Globus pallidus (tissue), 1 donor: ENCODE data around the gene ADCY3.

Source experiments
- DNase-seq: peaks from one replicate; pipeline ENCODE4 v3.0.0-alpha.2; 2015; ENCODE audit warnings: low spot score

The ADCY3 gene

GRCh38 chr2:24830351-24830750 is 89.7 kb downstream of the ADCY3 start:
- no peak for DNase-seq

- no peak for DNase-seq
These were observed 91.6 kb downstream of the ADCY3 start for GRCh38 chr2:24828238-24828996.

DNA sequence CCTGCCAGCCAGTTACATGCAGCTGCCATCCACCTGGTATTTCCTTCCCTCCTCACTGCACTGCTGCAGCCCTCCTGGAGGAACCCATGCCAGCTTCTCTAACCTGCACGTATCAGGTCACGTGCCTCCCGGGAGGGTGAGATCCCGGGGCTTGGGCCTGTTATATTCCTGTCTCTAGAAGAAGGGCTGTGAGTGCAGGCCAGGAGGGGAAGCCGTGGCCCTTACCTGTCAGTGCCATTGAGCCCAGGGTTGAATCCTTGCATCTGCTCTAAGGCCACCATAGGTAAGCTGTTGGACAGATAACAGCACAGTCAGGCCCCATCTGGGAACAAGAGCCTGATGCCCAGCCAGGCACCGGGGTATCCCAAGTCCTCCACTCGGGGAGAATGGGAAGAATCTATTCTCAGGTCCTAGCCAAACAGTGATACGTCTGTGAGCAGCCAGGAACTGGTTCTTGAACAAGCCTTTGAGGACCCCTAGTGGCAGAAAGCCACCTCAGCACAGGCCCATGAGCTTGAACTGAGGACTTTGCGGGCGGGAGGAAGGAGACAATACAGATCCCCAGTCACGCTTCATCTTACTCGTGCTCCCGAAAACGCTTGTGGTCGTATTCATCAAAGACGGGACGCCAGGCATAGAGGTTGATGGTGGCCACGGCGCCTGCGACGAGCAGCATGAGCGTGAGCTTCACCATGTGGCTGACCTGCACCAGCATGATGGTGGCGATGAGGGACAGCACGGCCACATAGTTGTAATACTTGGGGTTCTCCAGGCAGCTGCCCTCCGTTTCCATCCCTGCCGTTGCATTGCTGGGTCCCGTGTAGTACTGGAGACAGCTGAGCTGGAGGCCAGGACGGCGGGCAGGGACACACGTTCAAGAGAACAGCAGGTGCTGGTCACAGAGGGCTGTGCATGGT is 92.5 kb downstream of the ADCY3 start:
- DNase-seq: peak; percentile 92

DNA sequence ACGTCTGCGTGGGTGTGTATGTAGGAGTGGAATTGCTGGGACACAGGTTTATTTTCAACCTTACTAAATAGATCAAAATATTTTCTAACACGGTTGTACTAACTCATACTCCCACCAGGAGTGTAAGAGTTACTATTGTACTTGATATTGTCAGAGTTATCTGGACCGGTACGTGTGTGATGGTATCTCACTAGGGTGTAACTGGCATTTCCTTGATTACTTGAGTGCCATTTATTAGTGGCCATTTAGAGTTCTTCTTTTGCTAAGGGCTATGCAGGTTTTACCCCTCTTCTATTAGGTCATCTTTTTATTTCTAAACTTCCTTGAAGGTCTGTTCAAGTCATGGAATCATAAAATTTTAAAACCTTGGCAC is 93.3 kb downstream of the ADCY3 start:
- DNase-seq: no peak

DNA sequence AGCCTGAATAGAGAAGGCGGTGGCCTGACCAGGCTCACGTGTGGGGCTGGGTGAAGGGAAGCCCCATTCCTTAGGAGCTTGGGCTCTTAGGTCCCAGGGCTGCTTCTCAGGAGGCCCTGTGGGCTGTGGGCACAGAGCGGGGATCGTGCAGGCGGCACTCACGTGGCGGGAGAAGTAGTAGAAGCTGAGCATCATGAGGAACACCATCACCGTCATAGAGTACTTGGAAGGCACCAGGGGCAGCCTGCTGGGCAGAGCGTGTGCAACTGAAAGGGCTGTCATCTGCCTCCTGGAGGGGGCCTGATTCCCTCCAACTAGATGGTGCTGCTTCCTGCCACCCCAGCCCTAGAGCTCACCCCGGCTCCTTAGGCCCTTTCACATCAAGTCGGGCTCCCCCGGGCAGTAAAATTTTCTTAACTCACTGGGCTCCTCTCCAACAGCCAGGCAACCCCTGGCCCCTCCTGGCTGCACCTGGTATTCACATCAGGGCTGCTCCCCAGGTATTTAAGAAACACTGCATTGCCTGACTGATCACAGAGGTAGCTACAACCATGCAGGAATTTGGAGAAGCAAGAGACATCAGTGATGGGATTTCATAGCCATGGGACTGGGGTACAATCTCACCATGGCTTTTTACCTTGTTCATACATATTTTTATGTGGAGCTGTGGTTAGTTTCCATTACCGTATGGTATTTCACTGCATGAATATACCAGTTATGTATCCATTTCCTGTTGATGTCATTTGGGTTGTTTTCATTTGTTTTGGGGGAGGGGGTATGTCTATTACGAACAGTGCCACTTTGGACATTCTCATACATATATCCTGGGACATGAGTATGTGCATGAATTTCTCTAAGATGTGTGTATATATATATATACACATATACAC is 93.9 kb downstream of the ADCY3 start:
- no peak for DNase-seq

- DNase-seq: no peak
These were observed 94.8 kb downstream of the ADCY3 start for GRCh38 chr2:24824966-24825882.

- DNase-seq: no peak
These were observed 95.9 kb downstream of the ADCY3 start for GRCh38 chr2:24824071-24824588.

DNA sequence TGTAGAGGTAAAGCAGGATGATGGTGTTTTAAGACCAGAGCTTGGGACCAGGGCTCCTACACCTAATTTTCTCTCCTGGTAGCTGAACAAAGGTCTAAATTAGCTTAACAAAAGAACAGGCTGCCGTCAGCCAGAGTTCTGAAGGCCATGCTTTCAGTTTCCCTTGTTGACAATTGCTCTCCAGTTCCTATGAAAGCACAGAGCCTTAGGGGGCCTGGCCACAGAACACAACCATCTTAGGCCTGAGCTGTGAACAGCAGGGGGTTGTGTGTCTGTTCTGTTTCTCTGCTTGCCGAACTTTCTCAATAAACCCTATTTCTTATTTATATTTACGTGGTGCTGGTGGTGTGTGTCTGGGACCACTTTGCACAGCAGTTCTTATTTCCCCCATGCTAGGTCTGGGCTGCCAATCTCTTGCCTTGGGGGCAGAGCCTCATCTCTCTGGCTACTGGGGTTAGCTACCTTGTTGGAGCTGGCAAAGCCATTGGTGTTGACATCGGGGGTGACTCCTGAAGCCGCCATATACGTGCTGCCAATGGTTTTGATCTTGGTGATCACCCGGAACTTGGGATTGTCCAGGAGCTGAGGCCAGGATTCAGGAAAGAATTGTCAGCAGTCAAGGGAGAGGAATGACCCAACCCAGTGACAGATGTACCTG is 97.9 kb downstream of the ADCY3 start:
- no peak for DNase-seq

DNA sequence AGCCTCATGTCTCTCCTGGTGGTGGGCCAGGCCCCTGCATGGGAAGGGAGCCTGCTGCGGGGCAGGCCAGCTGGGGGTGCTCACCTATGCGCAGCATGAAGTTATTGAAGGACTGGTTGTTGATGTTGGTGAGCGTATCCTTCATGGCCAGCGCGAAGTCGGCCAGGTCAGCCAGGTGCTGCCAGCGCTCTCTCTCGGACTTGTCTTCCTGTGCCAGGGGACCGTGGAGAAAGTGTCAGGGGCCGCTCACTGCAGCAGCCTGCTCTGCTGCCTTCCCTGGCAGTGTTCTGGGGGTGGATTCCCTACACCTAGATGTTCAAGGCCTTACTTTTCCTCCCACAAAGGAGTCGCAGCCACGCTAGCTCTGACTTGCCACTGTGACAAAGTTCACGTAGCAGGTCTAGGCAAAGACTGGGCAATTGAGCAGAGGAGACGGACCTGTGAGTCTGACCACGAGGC is 98.6 kb downstream of the ADCY3 start:
- no peak for DNase-seq

- no peak for DNase-seq
These were observed 99.2 kb downstream of the ADCY3 start for GRCh38 chr2:24820598-24821432.

DNA sequence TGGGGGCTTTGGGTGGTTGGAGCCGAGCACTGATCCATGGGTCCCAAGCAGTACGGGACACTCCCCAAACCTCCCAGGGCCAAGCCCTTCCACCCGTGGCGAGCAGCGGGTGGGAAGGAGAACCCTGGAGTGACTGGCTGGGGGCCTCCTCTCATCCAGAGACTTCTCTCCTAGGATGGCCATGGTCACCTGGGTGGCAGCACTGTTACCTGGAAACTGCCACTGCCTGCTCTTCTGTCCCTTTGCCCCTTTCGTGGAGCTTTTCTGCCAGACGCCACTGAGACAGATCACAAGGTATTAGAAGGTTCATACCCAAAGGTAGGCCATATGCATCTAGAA is 99.9 kb downstream of the ADCY3 start:
- DNase-seq: no peak

- no peak for DNase-seq
These were observed 100.4 kb downstream of the ADCY3 start for GRCh38 chr2:24819442-24820174.

- DNase-seq: no peak
These were observed 101.3 kb downstream of the ADCY3 start for GRCh38 chr2:24818721-24819167.

GRCh38 chr2:24816884-24817283 is 103.2 kb downstream of the ADCY3 start:
- no peak for DNase-seq

DNA sequence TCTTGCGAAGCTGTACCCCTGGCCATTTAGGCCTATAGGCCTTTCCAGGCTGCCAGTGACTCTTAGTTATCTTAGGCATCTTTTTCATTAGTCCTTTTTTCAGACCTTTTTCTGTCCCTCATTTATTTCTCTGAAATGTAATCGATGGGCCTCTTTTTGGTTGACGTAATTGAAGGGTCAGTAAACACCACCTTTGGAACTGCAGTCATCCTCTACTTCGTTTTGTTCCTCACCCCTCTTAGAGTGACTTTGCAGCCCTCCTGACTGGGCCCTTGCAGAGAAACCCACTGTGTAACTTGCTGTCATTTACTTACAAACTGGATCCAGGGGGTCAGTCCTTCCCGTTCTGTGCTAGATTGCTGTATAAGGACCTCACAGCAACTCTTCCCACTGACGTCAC is 103.6 kb downstream of the ADCY3 start:
- no peak for DNase-seq

- no peak for DNase-seq
These were observed 104.9 kb downstream of the ADCY3 start for GRCh38 chr2:24815171-24815570.

DNA sequence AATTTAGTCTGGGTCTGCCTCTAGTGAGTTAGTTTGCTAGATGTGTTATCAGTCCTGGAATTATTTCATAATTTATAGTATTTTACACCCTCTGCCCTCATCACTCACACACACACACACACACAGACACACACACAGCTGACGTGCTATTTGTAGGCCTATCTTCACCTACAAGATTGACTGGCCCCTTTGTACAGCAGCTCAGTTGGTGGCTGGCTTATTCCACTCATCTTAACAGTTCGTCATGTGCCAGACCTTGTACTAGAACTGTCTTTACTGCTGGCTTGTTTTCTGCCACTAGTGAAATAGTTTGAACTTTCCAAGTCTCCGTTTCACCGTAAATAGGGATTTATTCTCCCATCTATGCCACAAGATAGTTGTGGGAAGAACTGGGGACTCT is 105.5 kb downstream of the ADCY3 start:
- no peak for DNase-seq

DNA sequence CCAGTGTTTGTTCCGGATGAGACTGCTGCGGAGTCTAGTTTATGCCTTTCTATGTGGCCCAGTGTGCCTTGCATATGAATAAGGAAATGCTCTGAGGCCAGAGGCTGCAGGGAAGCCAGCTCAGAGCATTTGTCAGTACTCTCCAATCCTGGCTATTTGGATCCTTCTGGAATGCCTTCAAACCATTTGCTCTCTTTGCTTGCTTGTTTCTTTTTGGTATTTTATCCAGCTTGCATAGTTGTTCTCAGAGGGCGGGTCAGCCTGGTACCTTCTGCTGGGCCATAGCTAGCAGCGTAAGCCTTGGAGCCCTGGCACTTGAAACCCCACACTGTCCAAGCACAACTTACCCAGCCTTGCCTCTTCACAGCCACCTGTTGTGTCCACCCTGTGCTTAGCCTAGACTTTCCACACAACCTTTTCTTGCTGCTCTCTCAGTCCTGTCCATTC is 106.3 kb downstream of the ADCY3 start:
- no peak for DNase-seq
